ENCODE data around the gene TPSG1. TPM values are rescaled to one million over a fixed set of nuclear protein-coding genes. Genes with fewer than 3 reads are reported as not detected.

Gene TPSG1
- total RNA-seq, 6 experiments from 2014 or later = 0.20 to 0.43 (median 0.43) TPM; not detected in 3

GRCh38 chr16:1184156-1184868 lies 40.8 kb downstream of the TPSG1 start:
- no peaks in the 10 kb centered on the region for H3K9me3 ChIP-seq
- TF ChIP-seq POLR2A (IDR thresholded peaks at IDR 0.05) = no peak
- peak in 1 of 4 donors; percentile 34 for TF ChIP-seq CTCF (IDR thresholded peaks at IDR 0.05)
- H3K27ac ChIP-seq = peak overlapping the region in 1 of 3 donors; percentile 5
- H3K36me3 ChIP-seq = no peaks in the 10 kb centered on the region
- ATAC-seq = peak in 2 of 4 donors; percentile 28 to 52
- no peak for DNase-seq
- H3K27me3 ChIP-seq = no peaks in the 10 kb centered on the region
- 60% methylated on average over 1 of the region's 26 CpGs for WGBS (ENCODE audit: insufficient coverage, low coverage, low lambda C conversion rate, missing lambda C conversion rate)
- peak overlapping the region in 1 of 3 donors; percentile 34 for H3K4me3 ChIP-seq
- intact Hi-C loops (cut with DNase I) = no loop called here
- peaks cover 0 to 41% (median 6%) of the 10 kb centered on the region in 4 donors for H3K4me1 ChIP-seq

GRCh38 chr16:1182950-1183907 lies 41.8 kb downstream of the TPSG1 start:
- H3K4me3 ChIP-seq = no peak overlapping the region
- H3K27me3 ChIP-seq = no peaks in the 10 kb centered on the region
- intact Hi-C loops (cut with DNase I) = no loop called here
- H3K36me3 ChIP-seq = no peaks in the 10 kb centered on the region
- H3K9me3 ChIP-seq = no peaks in the 10 kb centered on the region
- ATAC-seq (no peak), DNase-seq (no peak)
- peaks cover 0 to 41% (median 6%) of the 10 kb centered on the region in 4 donors for H3K4me1 ChIP-seq
- WGBS (ENCODE audit: insufficient coverage, low coverage, low lambda C conversion rate, missing lambda C conversion rate) = 28% methylated on average over 9 of the region's 45 CpGs
- TF ChIP-seq CTCF (IDR thresholded peaks at IDR 0.05) (no peak), POLR2A (IDR thresholded peaks at IDR 0.05) (no peak)
- H3K27ac ChIP-seq = peak overlapping the region in 1 of 3 donors; percentile 69

DNA sequence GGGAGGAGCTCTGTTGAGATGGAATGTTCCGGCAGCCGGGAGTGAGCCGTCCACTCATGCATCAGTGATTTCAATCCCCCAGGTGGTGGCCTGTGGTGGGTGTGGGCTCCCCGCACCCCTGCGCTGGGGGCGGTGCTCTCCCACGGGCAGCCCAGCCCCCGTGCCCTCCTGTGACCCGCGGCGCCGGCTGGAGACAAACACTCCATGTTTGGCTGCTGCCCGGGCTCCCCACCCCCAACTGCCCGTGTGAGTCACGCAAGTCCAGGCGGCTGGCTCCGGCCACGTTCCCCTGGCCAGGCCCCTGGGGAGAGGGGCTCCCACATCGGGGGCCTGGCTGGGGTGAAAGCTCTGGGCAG lies 42.8 kb downstream of the TPSG1 start:
- Histone ChIP-seq H3K36me3 (no peaks in the 10 kb centered on the region), H3K27ac (peak overlapping the region in 1 of 3 donors; percentile 69), H3K4me3 (no peak overlapping the region), H3K9me3 (no peaks in the 10 kb centered on the region), H3K4me1 (peaks cover 0 to 41% (median 6%) of the 10 kb centered on the region in 4 donors), H3K27me3 (no peaks in the 10 kb centered on the region)
- intact Hi-C loops (cut with DNase I) = no loop called here
- no CpG with 5 or more reads among the region's 19 CpGs for WGBS (ENCODE audit: insufficient coverage, low coverage, low lambda C conversion rate, missing lambda C conversion rate)
- no peak for TF ChIP-seq POLR2A (IDR thresholded peaks at IDR 0.05)
- TF ChIP-seq CTCF (IDR thresholded peaks at IDR 0.05) = no peak
- DNase-seq (peak; percentile 76 to 81 (median 76)), ATAC-seq (peak; percentile 78 to 87 (median 84))

DNA sequence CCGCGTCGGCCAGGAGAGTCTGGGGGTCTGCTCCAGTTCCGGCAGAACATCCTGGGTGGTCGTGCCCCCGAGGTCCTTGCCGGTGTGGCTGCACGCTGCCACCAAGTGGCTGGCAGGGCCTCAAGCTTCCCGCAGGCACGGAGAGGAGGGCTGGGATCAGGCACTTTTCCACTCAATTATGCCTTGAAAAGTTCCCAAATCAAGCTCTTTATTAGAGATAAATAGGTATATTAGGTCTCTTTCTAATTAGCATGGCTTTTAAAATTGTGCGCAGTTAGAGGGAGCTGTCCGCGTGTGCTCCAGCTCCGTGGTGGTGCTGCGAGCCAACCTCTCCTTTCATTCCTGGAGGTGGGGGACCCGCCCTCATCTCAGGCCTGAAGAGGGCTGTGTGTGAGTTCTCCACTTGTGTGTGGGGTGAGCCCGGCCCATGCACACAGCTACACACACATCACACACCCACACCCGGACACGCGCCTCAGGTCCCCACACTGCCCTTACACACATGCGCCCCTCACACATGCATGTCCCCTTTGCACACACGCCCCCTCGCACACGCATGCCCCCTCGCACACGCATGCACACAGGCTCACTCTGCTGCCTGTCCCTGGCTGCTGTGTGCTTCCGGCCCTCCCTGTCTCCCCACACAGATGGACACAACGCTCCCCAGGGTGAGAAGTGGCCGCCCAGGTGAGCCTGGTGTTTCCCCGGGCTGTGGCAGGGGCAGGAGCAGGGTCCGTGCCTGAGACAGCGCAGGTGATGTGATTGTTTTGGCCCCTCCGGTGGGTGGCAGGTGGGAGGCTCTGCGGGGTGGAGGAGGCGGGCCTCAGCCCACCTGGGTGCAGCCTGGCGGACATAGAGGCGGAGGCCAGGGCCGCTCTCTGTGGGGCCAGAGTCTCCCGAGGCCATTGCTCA lies 43.4 kb downstream of the TPSG1 start:
- WGBS (ENCODE audit: insufficient coverage, low coverage, low lambda C conversion rate, missing lambda C conversion rate) = 44% methylated on average over 14 of the region's 39 CpGs
- Histone ChIP-seq H3K4me3 (no peak overlapping the region), H3K4me1 (peaks cover 0 to 41% (median 6%) of the 10 kb centered on the region in 4 donors), H3K27ac (peak overlapping the region in 1 of 3 donors; percentile 69), H3K27me3 (no peaks in the 10 kb centered on the region), H3K36me3 (no peaks in the 10 kb centered on the region), H3K9me3 (no peaks in the 10 kb centered on the region)
- DNase-seq (no peak), ATAC-seq (peak in 3 of 4 donors; percentile 7 to 8 (median 7))
- intact Hi-C loops (cut with DNase I) = no loop called here
- TF ChIP-seq POLR2A (IDR thresholded peaks at IDR 0.05) (no peak), CTCF (IDR thresholded peaks at IDR 0.05) (peak in 1 of 4 donors; percentile 25)
